Ovary (tissue), 9 donors: ENCODE measurements around the gene ANKRD44. TPM values are rescaled to one million over a fixed set of nuclear protein-coding genes. Genes with fewer than 3 reads are reported as not detected.

ENCODE experiments used
- DNase-seq, 5 donors: peaks; one replicate each; pipeline ENCODE4 v3.0.0-alpha.2; 2019 to 2020
- H3K27ac ChIP-seq, 2 donors: fragments of 200-600 bp; one replicate each; pipeline versions ENCODE4 v1.5.1 to v1.8.0; 2019 to 2022
- H3K27me3 ChIP-seq: fragments of 200-600 bp; one replicate; pipeline ENCODE4 v1.8.0; 2022
- H3K36me3 ChIP-seq: fragments of 200-600 bp; sonication (generic); one replicate; pipeline ENCODE4 v1.5.1; 2019
- H3K4me1 ChIP-seq: one replicate; pipeline ENCODE4 v1.8.1; 2013; ENCODE audit warnings: mild to moderate bottlenecking, moderate library complexity; ENCODE audit not compliant: insufficient read depth
- H3K4me3 ChIP-seq: fragments of 200-600 bp; sonication (generic); one replicate; pipeline ENCODE4 v1.5.1; 2017
- H3K9me3 ChIP-seq, 2 donors: fragments of 200-600 bp in 1 of 2; sonication (generic) in 1 of 2; one replicate each; pipeline versions ENCODE4 v1.5.1 to v1.8.1; 2013 to 2019; ENCODE audit warnings: mild to moderate bottlenecking in 1 of 2, moderate library complexity in 1 of 2
- CTCF ChIP-seq, 3 donors: fragments of 450-650 bp in 2 of 3; fragments of 200-600 bp in 1 of 3; IDR thresholded peaks; one replicate each; pipeline versions ENCODE4 v1.5.1 to v1.8.0; 2016 to 2022; ENCODE audit warnings: antibody characterized with exemption in 3 of 3, mild to moderate bottlenecking in 1 of 3
- EP300 ChIP-seq: sonication (generic); formaldehyde crosslinking; IDR thresholded peaks from one replicate; pipeline ENCODE4 v1.6.1; 2017; ENCODE audit warnings: antibody characterized with exemption
- POLR2A ChIP-seq: fragments of 450-650 bp; IDR thresholded peaks from one replicate; pipeline ENCODE4 v1.6.1; 2017; ENCODE audit warnings: antibody characterized with exemption, mild to moderate bottlenecking, moderate library complexity
- WGBS, 3 donors: extraction: QIAGEN DNeasy Blood & Tissue Kit in 1 of 3; methylation state at CpG; one replicate each; pipeline versions ENCODE4 v1.1.5 to v1.1.7; 2013 to 2017; 5-methylcytosine and 5-hydroxymethylcytosine counted together
- intact Hi-C, 4 donors: fragments of 100-400 bp; cut with DNase I; formaldehyde crosslinking; loops; one replicate each; pipeline versions ENCODE4 v1.11.0 to v1.15.1; 2022 to 2023
- polyA plus RNA-seq, 2 donors: library from polyadenylated mRNA; stranded (reverse); fragments of 200-250 nt in 1 of 2; fragments of 350-450 nt in 1 of 2; fragmentation: Illumina TruSeq in 1 of 2; extraction: RNeasy Lipid Tissue Mini Kit (QIAGEN cat#74804) in 1 of 2; gene quantifications; one replicate each; pipeline ENCODE4 v1.2.3, GENCODE V29; 2013 to 2014
- total RNA-seq, 7 donors: library from RNA; depleted of rRNA in 2 of 7; stranded (reverse); fragments of >200 nt in 2 of 7; fragmentation: NEBNext Ultra II Directional in 3 of 7; extraction: Animal tissue kit (Norgen Biotek cat#: 25700) in 3 of 7; gene quantifications; one replicate each; pipeline versions ENCODE4 v1.1.0 to v1.2.4, GENCODE V29; 2016 to 2023
- donor health status: DM: no; HTN: no; CAD: no; lungs with moderate emphysema.
- donor health status: DM: no; HTN: no; CAD: no.
- donor health status: Bipolar disorder and iron deficiency.
- donor health status: DM: yes; HTN: yes; CAD: no.
- donor health status: DM: no; HTN: no; CAD: no.
- donor health status: DM: yes; HTN: yes; CAD: no.

ANKRD44 gene
- total and polyA plus RNA-seq, 9 donors, result 2.6 to 60.0 (median 11.1) TPM

- DNase-seq, result no peak
- Histone ChIP-seq H3K4me1 (no peaks in the 10 kb centered on the region), H3K27ac (no peak overlapping the region), H3K27me3 (no peaks in the 10 kb centered on the region), H3K9me3 (no peaks in the 10 kb centered on the region), H3K36me3 (no peaks in the 10 kb centered on the region), H3K4me3 (no peak overlapping the region)
- WGBS, 3 donors, result 94 to 96% (median 96%) methylated on average over 4 of the region's 4 CpGs
- intact Hi-C loops, result no loop called here
- TF ChIP-seq EP300 (no peak), CTCF (IDR thresholded peaks at IDR 0.05) (no peak), POLR2A (no peak)
These were observed 161.0 kb downstream of the ANKRD44 start for GRCh38 chr2:197149546-197149945.

- no peaks in the 10 kb centered on the region for H3K27me3 ChIP-seq
These were observed 162.2 kb downstream of the ANKRD44 start for GRCh38 chr2:197148401-197148800.

GRCh38 chr2:197147942-197148341, 162.6 kb downstream of the ANKRD44 start:
- Histone ChIP-seq H3K9me3 (no peaks in the 10 kb centered on the region), H3K4me1 (no peaks in the 10 kb centered on the region), H3K27me3 (no peaks in the 10 kb centered on the region), H3K4me3 (no peak overlapping the region), H3K27ac (no peak overlapping the region), H3K36me3 (no peaks in the 10 kb centered on the region)
- DNase-seq, result no peak
- 89 to 95% (median 92%) methylated on average over 4 of the region's 4 CpGs for WGBS, 3 donors
- no peak for TF ChIP-seq CTCF (IDR thresholded peaks at IDR 0.05)
- intact Hi-C loops, result no loop called here

More at GRCh38 chr2:197148401-197148800, 162.2 kb downstream of the ANKRD44 start:
- TF ChIP-seq EP300 (no peak), POLR2A (no peak), CTCF (IDR thresholded peaks at IDR 0.05) (no peak)
- intact Hi-C loops, result no loop called here
- WGBS, 3 donors, result 94 to 98% (median 97%) methylated on average over 1 of the region's 1 CpG
- H3K9me3 ChIP-seq, result no peaks in the 10 kb centered on the region
- no peak for DNase-seq
- H3K4me1 ChIP-seq, result no peaks in the 10 kb centered on the region
- no peak overlapping the region for H3K27ac ChIP-seq
- no peak overlapping the region for H3K4me3 ChIP-seq
- no peaks in the 10 kb centered on the region for H3K36me3 ChIP-seq

GRCh38 chr2:197146995-197147394, 163.6 kb downstream of the ANKRD44 start:
- 73 to 82% (median 74%) methylated on average over 5 of the region's 5 CpGs for WGBS, 3 donors
- Histone ChIP-seq H3K4me3 (no peak overlapping the region), H3K27me3 (no peaks in the 10 kb centered on the region), H3K27ac (no peak overlapping the region), H3K9me3 (no peaks in the 10 kb centered on the region), H3K4me1 (no peaks in the 10 kb centered on the region), H3K36me3 (no peaks in the 10 kb centered on the region)
- intact Hi-C loops, result no loop called here
- TF ChIP-seq POLR2A (no peak), EP300 (no peak), CTCF (IDR thresholded peaks at IDR 0.05) (no peak)
- no peak for DNase-seq
